ENCODE measurements around the gene VWA8.
A peak's percentile ranks its signal among the peaks of the same experiment; 100 is the strongest.

The VWA8 gene

DNA sequence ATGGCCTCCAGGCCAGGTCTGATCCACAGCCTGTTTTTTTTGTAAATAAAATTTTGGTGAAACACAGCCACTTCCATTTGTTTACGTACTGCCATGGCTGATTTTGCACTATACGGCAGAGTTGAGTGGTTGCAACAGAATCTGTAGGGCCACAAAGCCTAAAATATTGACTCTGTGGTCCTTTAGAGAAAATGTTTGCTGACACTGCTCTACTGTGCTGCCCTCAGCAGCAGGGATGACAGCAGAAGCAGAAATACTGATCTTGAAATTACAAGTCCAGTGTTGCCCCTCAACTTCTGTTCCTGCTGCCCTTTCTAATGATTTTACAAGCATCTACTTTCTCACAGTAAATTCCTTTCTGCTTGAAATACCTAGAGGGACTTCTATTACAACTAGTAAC is 258.4 kb downstream of the VWA8 start:
- DNase-seq (ENCODE audit: low read depth in 2 of 2): no peak
- no peak overlapping the region for H3K4me3 ChIP-seq (replicated peaks in 1 of 2; ENCODE audit: low read depth in 2 of 2, low read length in 2 of 2)
- TF ChIP-seq, protein P1, sequence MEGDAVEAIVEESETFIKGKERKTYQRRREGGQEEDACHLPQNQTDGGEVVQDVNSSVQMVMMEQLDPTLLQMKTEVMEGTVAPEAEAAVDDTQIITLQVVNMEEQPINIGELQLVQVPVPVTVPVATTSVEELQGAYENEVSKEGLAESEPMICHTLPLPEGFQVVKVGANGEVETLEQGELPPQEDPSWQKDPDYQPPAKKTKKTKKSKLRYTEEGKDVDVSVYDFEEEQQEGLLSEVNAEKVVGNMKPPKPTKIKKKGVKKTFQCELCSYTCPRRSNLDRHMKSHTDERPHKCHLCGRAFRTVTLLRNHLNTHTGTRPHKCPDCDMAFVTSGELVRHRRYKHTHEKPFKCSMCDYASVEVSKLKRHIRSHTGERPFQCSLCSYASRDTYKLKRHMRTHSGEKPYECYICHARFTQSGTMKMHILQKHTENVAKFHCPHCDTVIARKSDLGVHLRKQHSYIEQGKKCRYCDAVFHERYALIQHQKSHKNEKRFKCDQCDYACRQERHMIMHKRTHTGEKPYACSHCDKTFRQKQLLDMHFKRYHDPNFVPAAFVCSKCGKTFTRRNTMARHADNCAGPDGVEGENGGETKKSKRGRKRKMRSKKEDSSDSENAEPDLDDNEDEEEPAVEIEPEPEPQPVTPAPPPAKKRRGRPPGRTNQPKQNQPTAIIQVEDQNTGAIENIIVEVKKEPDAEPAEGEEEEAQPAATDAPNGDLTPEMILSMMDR (IDR thresholded peaks at IDR 0.05; ENCODE audit: low read depth, low read length): no peak

DNA sequence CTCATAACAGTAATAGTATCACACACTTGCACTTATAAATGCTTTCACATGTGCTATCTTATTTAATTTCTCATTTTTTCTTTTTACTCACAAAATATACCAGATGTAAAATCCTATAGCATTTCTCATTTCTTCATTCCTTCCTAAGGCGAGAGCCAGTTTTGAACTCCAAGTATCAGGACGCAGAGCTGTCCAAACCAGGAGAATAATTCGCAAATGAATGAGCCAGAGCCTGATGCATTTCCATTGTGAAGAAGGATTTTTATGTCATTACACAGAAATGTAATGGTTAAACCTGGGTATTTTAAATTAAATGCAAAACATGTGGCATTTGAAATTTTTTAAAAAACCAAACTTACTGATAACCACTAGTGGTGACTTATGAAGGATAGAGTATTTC is 259.2 kb downstream of the VWA8 start:
- TF ChIP-seq, protein P1 (IDR thresholded peaks at IDR 0.05; ENCODE audit: low read depth, low read length): no peak
- H3K4me3 ChIP-seq (replicated peaks in 1 of 2; ENCODE audit: low read depth in 2 of 2, low read length in 2 of 2): no peak overlapping the region
- no peak for DNase-seq (ENCODE audit: low read depth in 2 of 2)

DNA sequence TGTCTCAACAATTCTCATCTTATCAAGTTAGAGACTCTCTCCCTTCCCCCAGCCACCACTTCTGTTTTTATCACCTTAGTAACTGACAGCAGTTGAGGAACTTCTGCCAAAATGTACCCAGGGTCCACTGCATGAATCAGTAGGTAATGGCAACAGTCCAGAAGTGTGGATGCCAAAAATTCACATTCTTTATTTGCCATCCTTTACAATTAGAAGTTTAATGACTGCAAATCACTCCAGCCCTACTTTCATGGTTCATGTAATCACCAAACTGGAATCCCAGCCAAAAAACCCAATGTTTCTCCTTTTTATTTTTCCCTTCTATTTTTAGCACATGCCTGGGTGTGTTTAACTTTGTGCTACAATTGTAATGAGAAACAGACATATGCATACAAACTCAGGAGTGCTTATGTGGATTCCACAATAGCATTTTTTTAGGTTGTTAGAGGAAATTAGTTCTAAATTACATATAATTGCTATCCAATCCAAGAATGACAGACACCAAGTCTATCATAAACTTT is 260.1 kb downstream of the VWA8 start:
- TF ChIP-seq, protein P1 (IDR thresholded peaks at IDR 0.05; ENCODE audit: low read depth, low read length): no peak
- DNase-seq (ENCODE audit: low read depth in 2 of 2): peak; percentile 53 to 78
- H3K4me3 ChIP-seq (replicated peaks in 1 of 2; ENCODE audit: low read depth in 2 of 2, low read length in 2 of 2): no peak overlapping the region

- no peak for DNase-seq (ENCODE audit: low read depth in 2 of 2)
- TF ChIP-seq, protein P1 (IDR thresholded peaks at IDR 0.05; ENCODE audit: low read depth, low read length): no peak
- H3K4me3 ChIP-seq (replicated peaks in 1 of 2; ENCODE audit: low read depth in 2 of 2, low read length in 2 of 2): no peak overlapping the region
These were observed 261.1 kb downstream of the VWA8 start for GRCh38 chr13:41699759-41700158.

DNA sequence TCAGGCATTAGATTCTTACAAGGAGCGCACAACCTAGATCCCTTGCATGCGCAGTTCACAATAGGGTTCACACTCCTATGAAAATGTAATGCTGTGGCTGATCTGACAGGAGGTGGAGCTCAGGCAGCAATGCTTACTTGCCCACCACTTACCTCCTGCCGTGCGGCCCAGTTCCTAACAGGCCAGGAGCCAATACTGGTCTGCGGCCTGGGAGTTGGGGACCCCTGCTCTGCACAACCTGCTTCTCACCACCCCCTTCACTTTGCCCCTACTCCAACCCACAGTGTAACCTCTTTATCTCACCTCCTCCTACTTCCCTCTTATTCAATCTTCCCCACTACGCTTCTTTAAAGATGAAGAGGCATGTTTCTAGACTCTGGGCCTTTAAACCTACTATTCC is 263.3 kb downstream of the VWA8 start:
- TF ChIP-seq, protein P1 (IDR thresholded peaks at IDR 0.05; ENCODE audit: low read depth, low read length): no peak
- no peak overlapping the region for H3K4me3 ChIP-seq (replicated peaks in 1 of 2; ENCODE audit: low read depth in 2 of 2, low read length in 2 of 2)
- no peak for DNase-seq (ENCODE audit: low read depth in 2 of 2)

GRCh38 chr13:41696163-41697003 is 264.5 kb downstream of the VWA8 start:
- TF ChIP-seq, protein P1 (IDR thresholded peaks at IDR 0.05; ENCODE audit: low read depth, low read length): no peak
- no peak overlapping the region for H3K4me3 ChIP-seq (replicated peaks in 1 of 2; ENCODE audit: low read depth in 2 of 2, low read length in 2 of 2)
- peak; percentile 59 to 89 for DNase-seq (ENCODE audit: low read depth in 2 of 2)
